Measurements from ENCODE around the gene CCSAP. TPM values are rescaled to one million over a fixed set of nuclear protein-coding genes. Genes with fewer than 3 reads are reported as not detected.

The CCSAP gene
- total and polyA plus RNA-seq, 2 of the 13 experiments (the other 11 are each of a cell fraction or from before 2014, with no cell fraction given) = 3.7 to 9.0 TPM

DNA sequence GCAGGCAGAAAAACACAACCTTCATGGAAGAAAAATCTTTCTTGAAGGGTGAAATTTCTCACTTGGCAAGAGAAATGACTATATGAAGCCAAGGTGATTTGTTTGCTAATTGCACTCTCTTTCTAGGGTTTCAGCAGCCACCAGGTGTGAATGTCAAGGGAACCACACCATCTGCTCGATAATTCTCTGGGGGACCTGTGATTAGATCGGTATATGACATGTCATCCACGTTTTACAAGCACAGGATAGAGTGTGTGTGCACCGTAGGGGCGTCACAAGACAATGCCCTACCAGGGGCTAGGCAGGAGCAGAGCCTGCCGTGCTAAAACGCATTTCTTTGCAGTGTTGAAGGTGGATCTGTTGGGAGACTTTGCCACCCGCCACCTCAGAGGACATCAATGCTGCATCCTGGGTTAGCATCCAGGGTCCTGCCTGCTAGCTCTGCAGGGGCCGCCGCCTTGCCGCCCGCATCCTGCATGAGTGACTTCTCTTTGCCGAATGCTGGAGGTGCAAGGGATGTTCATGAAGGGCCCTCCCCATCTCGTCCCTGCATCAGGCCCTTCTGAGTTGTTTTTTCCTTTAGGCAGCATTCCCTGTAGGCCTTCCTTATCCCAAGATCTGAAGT lies 37.8 kb upstream of the CCSAP start:
- FAIRE-seq = no peak
- no peak for DNase-seq (ENCODE audit: low spot score)
- no peak for ATAC-seq
- no TSS peak for BruUV-seq (replicated peaks)
- Histone ChIP-seq H3K4me1 (ENCODE audit: insufficient read depth, low read length) (no peaks in the 10 kb centered on the region), H3K4me3 (replicated peaks in 1 of 3; ENCODE audit: insufficient read depth in 1 of 3, low read depth in 2 of 3, low read length in 3 of 3) (no peak overlapping the region), H3K79me2 (ENCODE audit: insufficient read depth, low read length) (no peaks in the 10 kb centered on the region), H3K27ac (ENCODE audit: extremely low read length, insufficient read depth, low read length) (no peak overlapping the region), H3K9ac (ENCODE audit: insufficient read depth, low read depth, low read length) (no peak overlapping the region), H4K20me1 (ENCODE audit: insufficient read depth, low read length) (no peaks in the 10 kb centered on the region), H3K27me3 (ENCODE audit: control insufficient read depth in 1 of 2, insufficient read depth in 2 of 2, low read length in 2 of 2) (peaks cover 3 to 30% of the 10 kb centered on the region in 2 experiments; a peak in 4 of 5 replicates), H2AFZ (ENCODE audit: low read length) (no peak overlapping the region), H3K9me3 (ENCODE audit: low read length) (no peaks in the 10 kb centered on the region), H3K36me3 (replicated peaks in 1 of 2; ENCODE audit: control insufficient read depth in 1 of 2, insufficient read depth in 2 of 2, low read length in 2 of 2) (no peaks in the 10 kb centered on the region), H3K4me2 (ENCODE audit: low read depth, low read length) (no peak overlapping the region)
- intact Hi-C loops (cut with micrococcal nuclease; ENCODE audit: unreplicated experiment) = no loop called here
- ChIA-PET CTCF (ENCODE audit: low intra/inter-chr PET ratio, low total read pairs) (no interaction called here), POLR2A (no interaction called here)
- in situ Hi-C loops (cut with HindIII; ENCODE audit: extremely low pct_ligation_motif_present, low pct_unique_long_range_greater_than_20kb) = no loop called here
- no peak for TF ChIP-seq GABPA (IDR thresholded peaks at IDR 0.05; ENCODE audit: low read depth, low read length)
- no peak for TF ChIP-seq GABPA (CRISPR knock-in tag; IDR thresholded peaks at IDR 0.05; ENCODE audit: low read depth)
- TF ChIP-seq PHF21A (CRISPR knock-in tag; IDR thresholded peaks at IDR 0.05) = no peak
- TF ChIP-seq, protein P1, sequence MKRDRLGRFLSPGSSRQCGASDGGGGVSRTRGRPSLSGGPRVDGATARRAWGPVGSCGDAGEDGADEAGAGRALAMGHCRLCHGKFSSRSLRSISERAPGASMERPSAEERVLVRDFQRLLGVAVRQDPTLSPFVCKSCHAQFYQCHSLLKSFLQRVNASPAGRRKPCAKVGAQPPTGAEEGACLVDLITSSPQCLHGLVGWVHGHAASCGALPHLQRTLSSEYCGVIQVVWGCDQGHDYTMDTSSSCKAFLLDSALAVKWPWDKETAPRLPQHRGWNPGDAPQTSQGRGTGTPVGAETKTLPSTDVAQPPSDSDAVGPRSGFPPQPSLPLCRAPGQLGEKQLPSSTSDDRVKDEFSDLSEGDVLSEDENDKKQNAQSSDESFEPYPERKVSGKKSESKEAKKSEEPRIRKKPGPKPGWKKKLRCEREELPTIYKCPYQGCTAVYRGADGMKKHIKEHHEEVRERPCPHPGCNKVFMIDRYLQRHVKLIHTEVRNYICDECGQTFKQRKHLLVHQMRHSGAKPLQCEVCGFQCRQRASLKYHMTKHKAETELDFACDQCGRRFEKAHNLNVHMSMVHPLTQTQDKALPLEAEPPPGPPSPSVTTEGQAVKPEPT (CRISPR knock-in tag; IDR thresholded peaks at IDR 0.05; ENCODE audit: low read depth) = no peak
- no peak for TF ChIP-seq NR1H2 (CRISPR knock-in tag; IDR thresholded peaks at IDR 0.05; ENCODE audit: borderline replicate concordance, low read depth)
- TF ChIP-seq ZNF180 (CRISPR knock-in tag; IDR thresholded peaks at IDR 0.05; ENCODE audit: borderline replicate concordance, low read depth) = no peak
- no peak for TF ChIP-seq ZNF577 (CRISPR knock-in tag; IDR thresholded peaks at IDR 0.05; ENCODE audit: borderline replicate concordance, low read depth)
- no peak for TF ChIP-seq ZBTB21 (CRISPR knock-in tag; IDR thresholded peaks at IDR 0.05)
- TF ChIP-seq IRF2 (CRISPR knock-in tag; IDR thresholded peaks at IDR 0.05) = no peak
- TF ChIP-seq ZSCAN29 (CRISPR knock-in tag; conservative IDR thresholded peaks at IDR 0.05) = no peak
- TF ChIP-seq ZNF670 (CRISPR knock-in tag; IDR thresholded peaks at IDR 0.05; ENCODE audit: borderline replicate concordance) = no peak
- TF ChIP-seq SIX4 (CRISPR knock-in tag; IDR thresholded peaks at IDR 0.05) = no peak
- TF ChIP-seq ZNF781 (CRISPR knock-in tag; IDR thresholded peaks at IDR 0.05; ENCODE audit: borderline replicate concordance, not compliant biosample characterization) = no peak
- WGBS (ENCODE audit: low lambda C conversion rate) = 49% methylated on average over 13 of the region's 14 CpGs
